OCI-LY1 (cell line): Measurements from ENCODE around the gene IL4R.

Experiments used
- CTCF ChIP-seq: fragments of 200-600 bp; sonication (generic), shearing (Covaris generic); IDR thresholded peaks from 2 replicates; pipeline ENCODE4 v1.5.1; 2017; ENCODE audit warnings: mild to moderate bottlenecking, antibody characterized with exemption, low read length, moderate library complexity, mixed read lengths
- EZH2 ChIP-seq: fragments of 200-600 bp; sonication (generic), shearing (Covaris generic); IDR thresholded peaks from 2 replicates; pipeline ENCODE4 v1.8.0; 2017; ENCODE audit warnings: borderline replicate concordance, mixed run types, mild to moderate bottlenecking, antibody characterized with exemption, low read length, moderate library complexity, mixed read lengths

- TF ChIP-seq CTCF (no peak), EZH2 (no peak)
These were observed 8.7 kb upstream of the IL4R start for GRCh38 chr16:27304881-27305745.
